Upper lobe of left lung (tissue), 6 donors: ENCODE measurements around the gene CLASP1. TPM values are rescaled to one million over a fixed set of nuclear protein-coding genes. Genes with fewer than 3 reads are reported as not detected.
"Not testable (repeated sequence)": the region's sequence is repeated elsewhere in the genome, so short reads cannot be mapped to it uniquely, and the experiment has no call there.

Source experiments
- ATAC-seq, 2 donors: fragments of 200-7000 bp; cut with Tn5 transposase; one replicate each; pipeline ENCODE4 v1.9.1; 2022; ENCODE audit warnings: mild to moderate bottlenecking in 2 of 2, moderate library complexity in 2 of 2; ENCODE audit not compliant: low FRiP score in 2 of 2
- DNase-seq, 2 donors: peaks; one replicate each; pipeline ENCODE4 v3.0.0-alpha.2; 2019 to 2020
- H3K27ac ChIP-seq, 4 donors: fragments of 200-600 bp; sonication (generic); one replicate each; pipeline ENCODE4 v1.5.1; 2016 to 2019
- H3K27me3 ChIP-seq, 4 donors: fragments of 200-600 bp; sonication (generic); one replicate each; pipeline ENCODE4 v1.5.1; 2017 to 2019
- H3K36me3 ChIP-seq, 4 donors: fragments of 200-600 bp; sonication (generic); one replicate each; pipeline ENCODE4 v1.5.1; 2016 to 2019
- H3K4me1 ChIP-seq, 4 donors: fragments of 200-600 bp; sonication (generic); one replicate each; pipeline ENCODE4 v1.5.1; 2018 to 2019
- H3K4me3 ChIP-seq, 4 donors: fragments of 200-600 bp; sonication (generic); one replicate each; pipeline ENCODE4 v1.5.1; 2017 to 2019; ENCODE audit warnings: mild to moderate bottlenecking in 2 of 4, moderate library complexity in 1 of 4
- H3K9me3 ChIP-seq, 4 donors: fragments of 200-600 bp; sonication (generic); one replicate each; pipeline ENCODE4 v1.5.1; 2018 to 2019
- EP300 ChIP-seq, 4 donors: sonication (generic); formaldehyde crosslinking; IDR thresholded peaks; one replicate each; pipeline ENCODE4 v1.5.1; 2017; ENCODE audit warnings: antibody characterized with exemption in 4 of 4, control low read depth in 2 of 4
- POLR2A ChIP-seq, 4 donors: fragments of 450-650 bp; IDR thresholded peaks; one replicate each; pipeline ENCODE4 v1.5.1; 2016 to 2017; ENCODE audit warnings: antibody characterized with exemption in 4 of 4, mild to moderate bottlenecking in 2 of 4
- POLR2AphosphoS5 ChIP-seq, 2 donors: sonication (generic); formaldehyde crosslinking; IDR thresholded peaks; one replicate each; pipeline ENCODE4 v1.5.1; 2017; ENCODE audit warnings: antibody characterized with exemption in 2 of 2
- WGBS, 2 donors: methylation state at CpG; one replicate each; pipeline ENCODE4 v1.1.5; 2017 to 2018; 5-methylcytosine and 5-hydroxymethylcytosine counted together
- total RNA-seq, 6 donors: library from RNA; depleted of rRNA in 4 of 6; stranded (reverse); fragments of >200 nt in 4 of 6; gene quantifications; one replicate each; pipeline versions ENCODE4 v1.1.0 to v1.2.1, GENCODE V29; 2016 to 2021
- TF ChIP-seq, protein P1 (sequence below), 6 experiments: fragments of 450-650 bp in 4 of 6; fragments of 200-600 bp in 2 of 6; sonication (generic) in 2 of 6; IDR thresholded peaks; one replicate each; pipeline ENCODE4 v1.5.1; 2016 to 2019; ENCODE audit warnings: antibody characterized with exemption in 6 of 6
- donor health status: DM: no; HTN: no; CAD: no; lungs with moderate emphysema.
- donor health status: DM: no; HTN: yes; CAD: no; lungs with severe emphysema.

Gene CLASP1
- total RNA-seq, 6 donors from 2014 or later = 36.3 to 95.3 (median 46.8) TPM

DNA sequence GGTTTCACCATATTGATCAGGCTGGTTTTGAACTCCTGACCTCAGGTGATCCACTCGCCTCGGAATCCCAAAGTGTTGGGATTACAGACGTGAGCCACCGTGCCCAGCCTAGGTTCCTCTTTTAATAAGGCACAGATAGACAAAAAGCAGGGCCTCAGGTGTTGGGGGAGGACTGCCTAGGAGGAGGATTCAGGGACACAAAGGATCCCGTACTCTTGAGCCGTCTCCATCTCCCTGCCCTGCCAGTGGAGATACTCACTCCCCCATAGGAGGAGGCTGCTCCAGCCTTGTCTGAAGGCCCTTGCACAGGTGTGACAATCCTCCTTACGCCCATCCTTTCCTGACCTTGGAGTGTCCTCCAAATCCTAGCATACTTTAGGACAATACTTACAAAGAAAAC, 332.3 kb downstream of the CLASP1 start:
- H3K4me1 ChIP-seq = no peaks in the 10 kb centered on the region
- H3K9me3 ChIP-seq = no peaks in the 10 kb centered on the region
- H3K27ac ChIP-seq = no peak overlapping the region
- WGBS, 2 donors = 89 to 93% methylated on average over 7 of the region's 7 CpGs
- DNase-seq (no peak), ATAC-seq (no peak)
- H3K36me3 ChIP-seq = no peaks in the 10 kb centered on the region
- TF ChIP-seq POLR2AphosphoS5 (IDR thresholded peaks at IDR 0.05) = no peak
- TF ChIP-seq EP300 (IDR thresholded peaks at IDR 0.05) = no peak
- TF ChIP-seq, protein P1, sequence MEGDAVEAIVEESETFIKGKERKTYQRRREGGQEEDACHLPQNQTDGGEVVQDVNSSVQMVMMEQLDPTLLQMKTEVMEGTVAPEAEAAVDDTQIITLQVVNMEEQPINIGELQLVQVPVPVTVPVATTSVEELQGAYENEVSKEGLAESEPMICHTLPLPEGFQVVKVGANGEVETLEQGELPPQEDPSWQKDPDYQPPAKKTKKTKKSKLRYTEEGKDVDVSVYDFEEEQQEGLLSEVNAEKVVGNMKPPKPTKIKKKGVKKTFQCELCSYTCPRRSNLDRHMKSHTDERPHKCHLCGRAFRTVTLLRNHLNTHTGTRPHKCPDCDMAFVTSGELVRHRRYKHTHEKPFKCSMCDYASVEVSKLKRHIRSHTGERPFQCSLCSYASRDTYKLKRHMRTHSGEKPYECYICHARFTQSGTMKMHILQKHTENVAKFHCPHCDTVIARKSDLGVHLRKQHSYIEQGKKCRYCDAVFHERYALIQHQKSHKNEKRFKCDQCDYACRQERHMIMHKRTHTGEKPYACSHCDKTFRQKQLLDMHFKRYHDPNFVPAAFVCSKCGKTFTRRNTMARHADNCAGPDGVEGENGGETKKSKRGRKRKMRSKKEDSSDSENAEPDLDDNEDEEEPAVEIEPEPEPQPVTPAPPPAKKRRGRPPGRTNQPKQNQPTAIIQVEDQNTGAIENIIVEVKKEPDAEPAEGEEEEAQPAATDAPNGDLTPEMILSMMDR (IDR thresholded peaks at IDR 0.05) = no peak
- TF ChIP-seq POLR2A (IDR thresholded peaks at IDR 0.05) = no peak
- H3K4me3 ChIP-seq = no peak overlapping the region
- no peaks in the 10 kb centered on the region for H3K27me3 ChIP-seq

DNA sequence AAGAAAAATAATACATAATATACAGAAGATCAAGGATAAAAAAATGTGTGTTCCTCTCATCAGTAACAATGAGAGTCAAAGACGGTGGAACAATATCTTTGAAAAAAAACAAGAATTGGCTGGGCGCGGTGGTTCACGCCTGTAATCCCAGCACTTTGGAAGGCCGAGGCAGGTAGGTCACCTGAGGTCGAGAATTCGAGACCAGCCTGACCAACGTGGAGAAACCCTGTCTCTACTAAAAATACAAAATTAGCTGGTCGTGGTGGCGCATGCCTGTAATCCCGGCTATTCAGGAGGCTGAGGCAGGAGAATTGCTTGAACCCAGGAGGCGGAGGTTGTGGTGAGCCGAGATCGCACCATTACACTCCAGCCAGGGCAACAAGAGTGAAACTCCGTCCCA, 335.6 kb downstream of the CLASP1 start:
- H3K27ac ChIP-seq, H3K4me3 ChIP-seq, ATAC-seq, DNase-seq, H3K9me3 ChIP-seq, H3K36me3 ChIP-seq, H3K4me1 ChIP-seq, H3K27me3 ChIP-seq: not testable (repeated sequence)
- 81 to 95% methylated on average over 15 of the region's 15 CpGs for WGBS, 2 donors

DNA sequence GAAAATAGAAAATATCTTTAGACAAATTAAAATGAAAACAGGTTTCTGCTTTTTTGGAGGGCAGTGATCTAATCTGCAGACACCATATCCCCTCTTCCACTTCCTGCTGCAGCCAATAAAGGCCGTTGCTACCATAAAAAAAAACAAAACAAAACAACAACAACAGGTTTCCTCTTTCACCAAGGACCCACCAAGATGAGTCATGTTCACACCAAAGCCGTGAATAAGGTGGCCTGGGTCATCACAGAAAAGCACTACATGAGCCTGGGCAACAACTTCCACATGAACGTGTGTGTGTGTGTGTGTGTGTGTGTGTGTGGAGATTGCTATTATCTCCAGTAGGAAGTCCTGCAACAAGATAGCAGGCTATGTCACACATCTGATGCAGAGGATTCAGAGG, 339.5 kb downstream of the CLASP1 start:
- no peak overlapping the region for H3K4me3 ChIP-seq
- no peaks in the 10 kb centered on the region for H3K36me3 ChIP-seq
- H3K9me3 ChIP-seq = no peaks in the 10 kb centered on the region
- ATAC-seq (peak in 1 of 2 donors; percentile 63), DNase-seq (no peak)
- TF ChIP-seq, protein P1 (IDR thresholded peaks at IDR 0.05) = no peak
- TF ChIP-seq POLR2A (IDR thresholded peaks at IDR 0.05) (no peak), EP300 (IDR thresholded peaks at IDR 0.05) (no peak), POLR2AphosphoS5 (IDR thresholded peaks at IDR 0.05) (no peak)
- no peaks in the 10 kb centered on the region for H3K4me1 ChIP-seq
- H3K27ac ChIP-seq = no peak overlapping the region
- 21 to 30% methylated on average over 3 of the region's 3 CpGs for WGBS, 2 donors
- H3K27me3 ChIP-seq = no peaks in the 10 kb centered on the region

DNA sequence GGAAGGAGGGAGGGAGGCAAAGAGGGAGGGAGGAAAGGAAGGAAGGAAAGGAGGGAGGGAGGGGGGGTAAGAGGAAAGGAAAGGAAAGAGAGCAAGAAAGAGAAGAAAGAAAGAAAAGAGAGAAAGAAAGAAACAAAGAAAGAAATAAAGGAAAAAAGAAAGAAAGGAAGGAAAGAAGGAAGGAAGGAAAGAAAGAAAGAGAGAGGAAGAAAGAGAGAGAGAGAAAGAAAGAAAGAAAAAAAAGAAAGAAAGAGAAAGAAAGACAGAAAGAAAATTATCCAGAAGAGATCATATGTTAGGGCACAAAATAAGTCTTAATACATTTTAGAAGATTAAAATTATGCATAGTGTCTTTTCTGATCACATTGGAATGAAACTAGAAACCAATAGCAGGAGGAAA, 339.9 kb downstream of the CLASP1 start:
- Histone ChIP-seq H3K9me3 (no peaks in the 10 kb centered on the region), H3K4me3 (no peak overlapping the region), H3K27me3 (no peaks in the 10 kb centered on the region), H3K36me3 (no peaks in the 10 kb centered on the region), H3K27ac (no peak overlapping the region), H3K4me1 (no peaks in the 10 kb centered on the region)
- ATAC-seq = no peak
- no peak for DNase-seq
- TF ChIP-seq POLR2AphosphoS5 (IDR thresholded peaks at IDR 0.05) (no peak), POLR2A (IDR thresholded peaks at IDR 0.05) (no peak), EP300 (IDR thresholded peaks at IDR 0.05) (no peak)
- TF ChIP-seq, protein P1 (IDR thresholded peaks at IDR 0.05) = no peak

DNA sequence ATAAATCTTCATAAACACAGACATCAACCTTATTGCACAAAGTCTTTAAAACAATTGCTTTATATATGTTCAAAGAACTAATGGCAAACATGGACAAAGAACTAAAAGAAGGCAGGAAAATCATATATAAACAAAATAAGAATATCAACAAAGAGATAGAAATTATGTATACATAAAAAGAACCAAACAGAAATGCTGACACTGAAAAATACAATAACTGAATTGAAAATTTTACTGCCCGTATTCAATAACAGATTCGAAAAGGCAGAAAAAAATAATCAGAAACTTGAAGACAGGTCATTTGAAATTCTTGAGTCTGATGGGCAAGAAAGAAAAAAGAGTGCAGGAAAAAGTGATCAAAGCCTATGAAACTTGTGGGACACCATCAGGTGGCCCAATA, 342.2 kb downstream of the CLASP1 start:
- no peak for DNase-seq
- TF ChIP-seq, protein P1 (IDR thresholded peaks at IDR 0.05) = no peak
- TF ChIP-seq EP300 (IDR thresholded peaks at IDR 0.05) = no peak
- TF ChIP-seq POLR2A (IDR thresholded peaks at IDR 0.05) = no peak
- no peak for TF ChIP-seq POLR2AphosphoS5 (IDR thresholded peaks at IDR 0.05)
- ATAC-seq = no peak

More for the DNA sequence above, 342.2 kb downstream of the CLASP1 start:
- Histone ChIP-seq H3K9me3 (no peaks in the 10 kb centered on the region), H3K27me3 (no peaks in the 10 kb centered on the region), H3K27ac (no peak overlapping the region), H3K4me1 (peaks cover 0 to 9% (median 0%) of the 10 kb centered on the region in 4 donors), H3K36me3 (no peaks in the 10 kb centered on the region), H3K4me3 (no peak overlapping the region)
- 89 to 94% methylated on average over 2 of the region's 2 CpGs for WGBS, 2 donors
